Omental fat pad (tissue), 4 donors: ENCODE results near the gene LENG9. TPM values are rescaled to one million over a fixed set of nuclear protein-coding genes. Genes with fewer than 3 reads are reported as not detected.

Experiments
- ATAC-seq: fragments of 150-250 bp; one replicate; pipeline ENCODE4 v1.9.1; 2016; ENCODE audit warnings: mild to moderate bottlenecking, moderate library complexity; ENCODE audit not compliant: low FRiP score
- DNase-seq: peaks from one replicate; pipeline ENCODE4 v3.0.0-alpha.2; 2019; ENCODE audit warnings: low spot score
- total RNA-seq, 4 donors: library from RNA; depleted of rRNA; stranded (reverse); fragments of >200 nt; gene quantifications; one replicate each; pipeline ENCODE4 v1.1.0, GENCODE V29; 2016
- TF ChIP-seq, protein P1 (sequence below), 3 donors: fragments of 450-650 bp; IDR thresholded peaks; one replicate each; pipeline ENCODE4 v1.5.1; 2016 to 2017; ENCODE audit warnings: antibody characterized with exemption in 3 of 3, mild to moderate bottlenecking in 3 of 3, moderate library complexity in 2 of 3

The LENG9 gene
- total RNA-seq, 4 donors from 2014 or later: 6.6 to 9.1 (median 7.8) TPM

DNA sequence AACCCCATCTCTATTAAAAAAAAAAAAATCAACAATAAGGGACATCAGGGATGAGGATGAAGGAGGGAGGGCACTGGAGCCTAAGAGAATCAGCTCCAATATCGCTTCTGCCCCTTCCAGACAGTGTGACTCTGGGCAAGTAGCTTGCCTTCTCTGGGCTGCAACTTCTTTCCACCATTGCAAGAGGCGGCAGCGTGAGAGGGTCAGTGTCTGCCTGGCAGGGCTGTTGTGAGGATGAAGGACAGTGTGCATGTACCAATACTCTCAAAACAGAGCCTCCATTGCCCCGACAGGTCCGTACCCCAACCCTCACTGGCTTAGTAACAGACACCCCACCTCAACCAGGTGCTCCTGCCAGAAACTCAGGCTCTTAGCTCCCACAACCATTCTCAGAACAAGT lies 29.9 kb downstream of the LENG9 start:
- ATAC-seq (no peak), DNase-seq (no peak)
- TF ChIP-seq, protein P1, sequence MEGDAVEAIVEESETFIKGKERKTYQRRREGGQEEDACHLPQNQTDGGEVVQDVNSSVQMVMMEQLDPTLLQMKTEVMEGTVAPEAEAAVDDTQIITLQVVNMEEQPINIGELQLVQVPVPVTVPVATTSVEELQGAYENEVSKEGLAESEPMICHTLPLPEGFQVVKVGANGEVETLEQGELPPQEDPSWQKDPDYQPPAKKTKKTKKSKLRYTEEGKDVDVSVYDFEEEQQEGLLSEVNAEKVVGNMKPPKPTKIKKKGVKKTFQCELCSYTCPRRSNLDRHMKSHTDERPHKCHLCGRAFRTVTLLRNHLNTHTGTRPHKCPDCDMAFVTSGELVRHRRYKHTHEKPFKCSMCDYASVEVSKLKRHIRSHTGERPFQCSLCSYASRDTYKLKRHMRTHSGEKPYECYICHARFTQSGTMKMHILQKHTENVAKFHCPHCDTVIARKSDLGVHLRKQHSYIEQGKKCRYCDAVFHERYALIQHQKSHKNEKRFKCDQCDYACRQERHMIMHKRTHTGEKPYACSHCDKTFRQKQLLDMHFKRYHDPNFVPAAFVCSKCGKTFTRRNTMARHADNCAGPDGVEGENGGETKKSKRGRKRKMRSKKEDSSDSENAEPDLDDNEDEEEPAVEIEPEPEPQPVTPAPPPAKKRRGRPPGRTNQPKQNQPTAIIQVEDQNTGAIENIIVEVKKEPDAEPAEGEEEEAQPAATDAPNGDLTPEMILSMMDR (IDR thresholded peaks at IDR 0.05): no peak

DNA sequence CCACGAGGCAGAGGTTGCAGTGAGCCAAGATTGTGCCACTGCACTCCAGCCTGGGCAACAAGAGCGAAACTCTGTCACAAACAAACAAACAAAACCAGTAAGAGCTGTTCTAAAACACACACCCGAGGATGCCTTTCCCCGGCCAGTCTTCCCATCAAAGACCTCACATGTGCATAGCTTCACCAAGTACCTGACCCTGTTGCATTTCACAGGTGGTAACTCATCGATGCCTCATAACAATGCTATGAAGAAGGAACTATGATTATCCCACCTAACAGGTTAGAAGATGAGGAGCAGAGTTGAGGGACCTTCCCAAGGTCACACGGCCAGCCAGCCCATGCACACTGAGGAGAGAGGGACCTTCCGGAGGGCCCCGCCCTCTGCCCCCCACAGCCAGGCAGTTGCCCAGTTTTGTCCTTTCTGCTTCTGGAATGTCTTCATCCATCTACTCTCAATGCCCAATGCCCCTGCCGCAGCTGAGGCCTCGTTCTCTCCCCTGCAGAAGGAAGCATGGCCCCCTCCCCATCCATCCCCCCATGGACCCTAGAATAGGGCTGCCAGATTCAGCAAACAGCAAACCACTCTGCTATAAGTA lies 31.3 kb downstream of the LENG9 start:
- TF ChIP-seq, protein P1 (IDR thresholded peaks at IDR 0.05): no peak
- ATAC-seq (no peak), DNase-seq (no peak)

DNA sequence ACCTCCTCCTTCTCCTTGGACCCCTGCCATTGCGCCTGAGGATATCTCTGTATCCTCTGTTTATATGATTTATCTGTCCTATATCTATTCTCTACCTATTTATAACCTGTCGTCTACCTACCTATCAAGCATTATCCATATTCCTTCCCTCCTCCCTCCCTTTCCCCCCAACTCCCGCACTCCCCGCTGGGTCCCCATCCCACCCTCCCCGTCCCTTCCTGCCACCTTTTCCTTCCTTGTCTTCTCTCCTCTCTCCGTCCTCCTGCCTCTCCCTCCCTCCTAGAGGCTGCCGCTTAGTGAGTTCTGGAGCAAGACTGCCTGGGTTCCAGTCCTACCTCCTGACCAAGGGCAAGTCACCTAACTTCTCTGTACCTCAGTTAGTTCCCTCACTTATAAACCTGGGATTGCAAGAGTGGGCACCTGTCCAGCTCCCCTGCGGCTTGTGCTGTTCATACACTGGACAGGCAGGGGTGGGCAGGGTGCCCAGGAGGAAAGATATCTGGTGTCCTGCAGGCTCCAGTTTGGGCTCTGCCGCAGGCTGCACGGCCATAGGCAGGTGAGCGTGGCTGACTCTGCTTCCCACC lies 32.2 kb downstream of the LENG9 start:
- no peak for ATAC-seq
- no peak for DNase-seq

DNA sequence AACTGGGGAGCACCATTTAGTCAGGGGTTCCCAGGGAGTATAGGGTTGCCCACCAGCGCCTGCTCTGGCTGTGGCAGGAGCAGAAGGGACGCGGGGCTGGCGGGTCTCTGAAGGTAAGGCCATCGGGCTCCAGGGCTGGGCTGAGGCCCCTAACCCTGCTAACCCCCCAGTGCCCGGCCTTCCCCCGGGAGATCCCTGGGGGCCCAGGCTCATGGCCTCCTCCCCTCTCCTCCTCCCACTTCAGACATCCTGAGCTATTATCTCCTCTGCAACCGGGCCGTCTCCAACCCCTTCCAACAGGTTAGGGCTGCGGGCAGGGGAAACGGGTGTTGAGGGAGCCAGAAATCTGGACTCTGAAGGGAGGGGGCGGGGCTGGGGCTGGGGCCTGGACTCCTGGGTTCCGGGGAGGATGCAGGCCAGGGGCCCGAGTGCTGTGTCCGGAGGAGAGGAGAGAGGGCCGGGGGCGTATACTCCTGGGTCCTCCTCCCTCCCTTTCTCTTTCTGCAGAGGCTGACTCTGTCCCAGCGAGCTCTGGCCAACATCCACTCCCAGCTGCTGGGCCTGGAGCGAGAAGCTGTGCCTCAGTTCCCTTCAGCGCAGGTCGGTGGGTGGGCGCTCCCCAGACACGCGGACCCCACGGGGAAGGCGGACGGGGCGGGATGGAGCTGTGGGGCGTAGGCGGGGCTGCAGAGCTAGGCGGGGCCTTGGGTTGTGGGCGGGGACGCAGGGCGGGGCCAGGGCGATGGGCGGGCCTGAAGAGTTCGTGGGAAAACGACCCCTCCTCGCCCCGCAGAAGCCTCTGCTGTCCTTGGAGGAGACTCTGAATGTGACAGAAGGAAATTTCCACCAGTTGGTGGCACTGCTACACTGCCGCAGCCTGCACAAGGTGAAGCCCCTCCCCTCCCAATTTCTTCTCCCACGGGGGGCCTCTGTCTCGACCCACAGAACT lies 33.0 kb downstream of the LENG9 start:
- no peak for ATAC-seq
- no peak for DNase-seq
- TF ChIP-seq, protein P1 (IDR thresholded peaks at IDR 0.05): no peak

More for the DNA sequence above, 32.2 kb downstream of the LENG9 start:
- TF ChIP-seq, protein P1 (IDR thresholded peaks at IDR 0.05): no peak

DNA sequence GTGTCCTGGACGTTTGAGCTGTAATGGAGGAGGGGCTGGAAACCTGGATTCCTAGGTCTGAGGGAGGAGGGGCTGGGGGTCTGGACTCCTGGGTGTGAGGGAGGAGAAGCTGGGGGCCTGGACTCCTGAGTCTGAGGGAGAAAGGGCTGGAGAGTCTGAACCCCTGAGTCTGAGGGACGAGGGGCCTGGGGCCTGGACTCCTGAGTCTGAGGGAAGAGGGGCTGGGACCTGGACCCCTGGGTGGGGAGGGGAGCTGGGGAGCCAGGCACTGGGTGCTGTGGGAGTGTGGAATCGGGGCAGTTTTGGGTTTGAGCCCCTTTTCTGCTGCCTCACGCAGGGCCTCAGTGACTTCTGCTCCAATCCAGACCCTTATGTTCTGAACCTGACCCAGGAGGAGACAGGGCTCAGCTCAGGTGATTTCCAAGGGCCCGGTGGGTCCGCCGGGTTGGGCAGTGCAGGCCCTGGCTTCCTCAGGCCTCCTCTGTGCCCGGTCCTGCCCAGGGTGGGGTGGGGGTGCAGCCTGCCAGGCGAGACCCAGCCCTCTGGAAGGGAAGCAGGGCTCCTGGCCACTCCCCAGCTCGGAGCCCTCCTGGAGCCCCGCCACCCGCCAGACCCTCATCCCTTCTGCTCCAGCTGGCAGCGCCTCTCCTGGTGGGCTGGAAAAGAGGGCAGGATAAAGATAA lies 33.9 kb downstream of the LENG9 start:
- TF ChIP-seq, protein P1 (IDR thresholded peaks at IDR 0.05): no peak
- no peak for ATAC-seq
- no peak for DNase-seq

DNA sequence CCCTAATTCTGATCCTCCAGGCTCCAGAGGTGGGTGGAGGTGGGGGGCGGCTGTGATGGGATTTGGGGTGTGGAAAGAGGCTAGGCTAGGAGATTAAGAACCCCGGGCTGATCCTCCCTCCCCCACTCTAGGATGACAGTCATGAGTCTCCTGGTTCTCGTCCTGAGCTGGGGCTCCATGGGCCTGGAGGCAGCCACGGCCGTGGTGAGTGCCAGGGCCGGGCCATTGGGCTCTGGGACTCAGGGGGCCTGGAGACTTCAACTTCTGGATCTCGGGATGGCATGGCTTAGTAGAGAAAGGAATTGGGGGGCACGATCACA lies 34.4 kb downstream of the LENG9 start:
- no peak for ATAC-seq
- DNase-seq: no peak
- TF ChIP-seq, protein P1 (IDR thresholded peaks at IDR 0.05): no peak
